GM18502 (cell line): ENCODE data around the gene POU6F1.
"Not testable (repeated sequence)": the region's sequence is repeated elsewhere in the genome, so short reads cannot be mapped to it uniquely, and the experiment has no call there.

Experiments
- ATAC-seq: cut with Tn5 transposase; IDR thresholded peaks from one replicate; pipeline ENCODE4 v1.9.1; 2021; ENCODE audit warnings: mild to moderate bottlenecking; ENCODE audit not compliant: unreplicated experiment, poor library complexity

The POU6F1 gene

DNA sequence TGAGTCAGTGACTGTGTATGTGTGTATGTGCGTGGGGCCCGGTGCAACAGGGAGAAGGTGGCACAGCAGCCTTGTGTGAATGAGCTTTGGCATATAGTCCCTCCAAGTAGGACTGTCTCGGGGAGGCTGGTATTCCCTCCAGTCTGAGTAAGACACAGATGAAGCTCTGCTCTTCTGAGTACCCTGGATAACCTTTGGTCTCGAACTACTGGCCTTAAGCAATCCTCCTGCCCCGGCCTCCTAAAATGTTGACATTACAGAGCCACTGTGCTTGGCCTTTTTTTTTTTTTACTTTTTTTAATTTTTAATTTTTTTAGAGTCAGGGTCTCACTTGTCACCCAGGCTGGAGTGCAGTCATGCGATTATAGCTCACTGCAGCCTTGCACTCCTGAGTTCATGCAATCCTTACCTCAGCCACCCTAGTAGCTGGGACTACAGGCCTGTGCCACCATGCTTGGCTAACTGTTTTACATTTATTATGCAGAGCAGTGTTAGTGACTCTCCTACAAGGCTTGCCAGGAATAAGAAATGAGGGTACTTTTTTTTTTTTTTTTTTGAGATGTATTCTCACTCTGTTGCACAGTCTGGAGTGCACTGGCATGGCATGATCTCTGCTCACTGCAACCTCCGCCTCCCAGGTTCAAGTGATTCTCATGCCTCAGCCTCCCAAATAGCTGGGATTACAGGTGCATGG is 11.4 kb upstream of the POU6F1 start:
- ATAC-seq = no peak

DNA sequence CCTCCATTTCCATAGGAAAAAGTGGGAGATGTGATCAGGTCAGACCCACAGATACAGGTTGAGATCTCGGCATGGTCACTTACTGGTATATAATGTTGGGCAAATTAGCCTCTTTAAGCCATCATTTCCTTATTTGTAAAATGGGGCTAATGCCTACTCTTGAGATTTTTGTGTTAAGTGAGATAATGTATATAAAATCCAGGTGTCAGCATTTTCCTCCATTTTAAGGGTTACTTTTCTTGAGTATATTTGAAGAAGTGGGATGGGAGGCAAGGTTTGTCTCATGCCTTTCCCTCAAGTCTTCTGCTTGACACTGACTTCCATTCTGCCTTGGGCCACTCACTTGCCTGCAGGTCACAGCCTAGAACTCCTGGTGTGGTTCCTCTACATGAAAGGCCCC is 10.1 kb upstream of the POU6F1 start:
- no peak for ATAC-seq

DNA sequence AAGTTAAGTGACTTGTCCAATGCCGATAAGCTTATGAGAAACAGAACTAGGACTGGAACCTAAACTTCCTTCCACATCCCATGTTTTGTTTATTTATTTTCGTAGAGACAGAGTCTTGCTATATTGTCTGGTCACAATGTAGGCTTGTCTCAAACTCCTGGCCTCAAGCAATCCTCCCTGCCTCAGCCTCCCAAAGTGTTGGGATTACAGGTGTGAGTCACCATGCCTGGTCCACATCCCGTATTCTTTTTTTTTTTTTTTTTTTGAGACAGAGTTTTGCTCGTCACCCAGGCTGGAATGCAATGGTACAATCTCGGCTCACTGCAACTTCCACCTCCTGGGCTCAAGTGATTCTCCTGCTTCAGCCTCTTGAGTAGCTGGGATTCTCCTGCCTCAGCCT is 9.2 kb upstream of the POU6F1 start:
- not testable (repeated sequence) for ATAC-seq

DNA sequence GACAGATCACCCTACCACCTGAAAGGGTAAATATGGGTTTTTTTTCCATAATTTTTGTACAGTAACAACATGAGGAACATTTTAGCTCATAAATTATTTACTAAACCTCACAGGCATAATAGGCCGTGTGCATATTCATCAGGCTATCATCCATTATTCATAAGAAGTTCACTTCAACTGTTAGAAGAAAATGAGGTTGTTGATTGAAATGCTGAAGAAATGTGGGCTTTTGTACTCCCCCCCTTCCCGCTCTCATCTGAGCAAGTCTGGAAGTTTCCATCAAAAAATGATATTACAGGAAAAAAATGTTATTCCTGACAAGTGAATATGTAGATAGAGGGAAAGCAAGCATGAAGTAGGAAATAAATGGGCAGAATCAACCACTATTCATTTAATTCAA is 7.9 kb upstream of the POU6F1 start:
- ATAC-seq = no peak

DNA sequence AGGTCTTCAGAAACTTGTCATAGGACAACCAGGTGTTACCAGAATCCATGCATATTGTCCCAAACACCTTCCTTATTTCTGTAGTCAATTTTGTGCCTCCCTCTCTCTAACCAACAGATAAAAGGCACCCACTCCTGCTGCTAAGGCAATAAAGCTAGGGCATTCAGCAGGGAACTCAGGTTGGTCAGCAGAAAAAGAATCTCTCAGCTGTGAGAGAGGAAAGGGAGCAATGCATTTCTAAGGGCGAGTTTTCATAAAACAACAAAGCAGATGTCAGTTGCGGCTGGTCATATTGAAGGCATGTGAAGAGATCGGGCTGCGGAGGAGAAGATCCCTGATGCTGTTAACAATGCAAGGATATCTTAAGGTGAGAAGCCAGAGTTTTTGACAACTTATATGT is 7.4 kb upstream of the POU6F1 start:
- ATAC-seq = no peak

DNA sequence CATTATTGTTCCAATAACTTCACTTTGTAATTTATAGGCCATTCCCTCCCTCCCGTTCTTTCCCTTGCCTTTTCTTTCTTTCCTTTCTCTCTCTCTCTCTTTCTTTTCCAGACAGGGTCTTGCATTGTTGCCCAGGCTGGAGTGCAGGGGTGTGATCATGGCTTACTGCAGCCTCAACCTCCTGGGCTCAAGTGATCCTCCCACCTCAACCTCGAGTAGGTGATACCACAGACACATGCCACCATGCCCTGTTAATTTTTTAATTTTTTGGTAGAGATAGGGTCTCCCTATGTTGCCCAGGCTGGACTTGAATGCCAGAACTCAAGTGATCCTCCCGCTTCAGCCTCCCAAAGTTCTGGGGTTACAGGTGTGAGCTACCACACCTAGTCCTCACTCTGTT is 6.8 kb upstream of the POU6F1 start:
- ATAC-seq = no peak

DNA sequence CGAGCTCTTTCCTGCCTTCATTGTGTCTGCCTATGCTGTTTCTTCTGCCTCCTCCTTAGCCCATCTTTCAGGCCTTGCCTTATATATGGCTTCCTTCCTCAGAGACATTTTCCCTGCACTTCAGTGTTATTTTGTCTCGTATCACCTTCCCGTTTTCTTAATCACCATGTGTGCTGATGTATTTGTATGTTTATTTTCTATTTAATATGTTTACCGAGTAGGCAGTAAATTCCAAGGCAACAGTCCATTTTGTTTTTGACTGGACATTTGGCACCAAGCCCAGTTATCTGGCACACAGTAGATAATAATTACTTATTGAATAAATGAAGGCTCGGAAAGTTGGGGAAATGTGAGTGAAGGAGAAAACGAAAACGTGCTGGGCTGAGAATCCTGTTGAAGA is 4.6 kb upstream of the POU6F1 start:
- no peak for ATAC-seq

DNA sequence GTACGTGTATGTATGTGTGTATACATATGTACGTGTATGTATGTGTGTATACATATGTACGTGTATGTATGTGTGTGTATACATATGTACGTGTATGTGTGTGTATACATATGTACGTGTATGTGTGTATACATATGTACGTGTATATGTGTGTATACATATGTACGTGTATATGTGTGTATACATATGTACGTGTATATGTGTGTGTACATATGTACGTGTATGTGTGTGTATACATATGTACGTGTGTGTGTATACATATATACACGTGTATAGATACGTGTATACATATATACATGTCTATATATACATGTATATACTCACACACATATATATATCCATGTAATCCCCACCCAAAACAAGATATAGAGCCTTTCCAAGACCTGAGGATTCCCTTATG is 2.0 kb upstream of the POU6F1 start:
- not testable (repeated sequence) for ATAC-seq

DNA sequence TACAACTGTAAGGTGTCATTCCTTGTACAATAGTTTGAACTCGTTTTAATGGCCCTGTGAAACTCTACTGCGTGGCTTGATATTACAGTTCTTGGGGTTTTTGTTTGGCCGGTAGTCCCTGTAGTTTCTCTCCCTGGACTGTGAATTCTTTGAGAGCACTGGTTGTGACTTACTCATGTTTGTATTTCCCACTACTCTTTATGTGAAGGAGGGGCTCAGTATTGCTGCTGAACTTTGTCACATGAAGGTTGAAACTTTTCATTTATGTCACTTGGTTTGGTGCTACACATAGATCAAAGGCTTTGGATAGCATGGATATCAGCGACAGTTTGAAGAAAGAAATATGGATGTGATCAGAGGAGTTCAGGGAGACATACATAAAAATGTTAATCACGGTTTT is 1.5 kb upstream of the POU6F1 start:
- no peak for ATAC-seq

DNA sequence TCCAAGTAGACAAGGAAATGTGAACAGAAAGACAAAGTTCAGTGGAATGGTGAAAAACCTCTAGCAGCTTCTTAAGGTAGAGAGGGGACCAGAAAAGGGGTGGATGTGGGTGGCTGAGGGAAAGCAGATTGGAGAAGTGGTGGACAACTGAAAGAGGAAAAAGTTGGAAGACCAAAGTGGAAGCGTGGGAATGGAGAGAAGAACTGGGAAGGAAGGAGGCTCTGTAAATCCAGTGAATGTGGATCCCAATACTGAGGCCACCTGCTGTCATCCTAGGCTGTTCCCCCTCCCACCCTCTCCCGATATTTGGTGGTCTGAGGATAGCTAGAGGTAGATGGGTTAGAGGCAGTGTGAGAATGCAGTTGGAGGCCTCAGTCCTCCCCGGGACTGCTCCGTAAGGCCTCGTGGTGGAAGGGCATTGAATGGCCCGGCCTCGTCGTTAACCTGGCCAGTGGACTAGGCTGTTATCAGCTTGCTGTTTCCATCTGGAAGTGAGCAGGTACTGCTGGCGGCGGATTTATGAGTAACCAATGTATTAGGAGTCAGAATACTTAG is 822 bp upstream of the POU6F1 start:
- ATAC-seq = no peak

DNA sequence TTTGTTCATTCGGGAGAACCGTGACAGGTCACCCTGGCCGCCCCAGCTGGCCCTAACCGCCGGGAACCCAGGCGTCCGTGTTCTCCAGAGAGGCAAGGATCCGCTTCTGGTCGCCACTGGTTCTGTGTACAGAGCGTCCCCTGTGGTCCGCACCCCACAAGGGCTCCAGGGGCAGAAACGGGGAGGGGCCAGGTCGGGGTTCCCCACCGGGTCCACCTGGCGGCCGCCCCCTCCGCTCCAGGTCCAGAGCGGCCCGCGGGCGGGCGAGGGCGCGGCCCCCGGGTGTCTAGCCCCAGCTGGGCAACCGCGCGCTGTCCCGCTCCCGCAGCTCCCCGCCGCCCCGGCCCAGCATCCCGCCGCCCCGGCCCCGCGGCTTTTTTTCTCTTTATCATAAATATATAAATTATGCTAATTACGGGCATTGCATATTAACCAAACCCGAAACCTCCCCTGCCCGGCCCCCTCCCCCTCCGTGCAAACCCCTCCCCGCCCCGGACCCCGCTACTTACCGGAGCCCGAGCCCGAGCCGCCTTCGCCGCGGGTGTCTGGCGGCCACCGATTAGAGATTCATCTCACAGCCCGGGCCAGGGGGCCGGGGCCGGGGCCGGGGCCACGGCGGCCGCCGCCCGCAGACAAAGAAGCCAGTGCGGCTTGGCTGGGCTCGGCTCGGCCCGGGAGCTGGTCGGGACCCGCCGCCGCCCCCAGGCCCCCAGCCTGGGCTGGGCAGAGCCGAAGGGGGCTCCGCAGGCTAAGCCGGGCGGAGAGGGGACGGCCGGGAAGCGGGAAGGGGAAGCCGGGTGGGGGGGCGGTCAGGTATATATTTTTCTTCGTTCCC is 512 bp downstream of the POU6F1 start:
- peak; percentile 56 for ATAC-seq

DNA sequence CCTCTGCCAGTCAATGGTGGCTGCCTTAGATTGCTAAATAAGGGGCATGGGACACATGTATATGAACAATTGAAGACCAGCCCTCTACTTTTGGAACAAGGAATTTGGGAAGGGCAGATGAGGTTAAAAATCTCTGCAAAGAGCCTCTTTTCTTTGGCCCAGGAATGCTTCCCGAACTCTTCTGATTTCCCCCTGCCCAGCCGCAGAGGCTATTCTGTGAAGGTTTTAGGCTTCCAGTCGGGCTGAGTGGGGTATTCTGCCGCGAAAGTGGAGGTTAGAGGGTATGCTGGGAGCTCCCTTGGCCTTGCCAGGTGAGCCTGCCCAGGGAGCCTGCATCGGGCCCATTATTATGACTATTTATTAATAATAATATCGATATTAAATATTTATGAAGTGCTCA is 1.2 kb downstream of the POU6F1 start:
- peak; percentile 5 for ATAC-seq

DNA sequence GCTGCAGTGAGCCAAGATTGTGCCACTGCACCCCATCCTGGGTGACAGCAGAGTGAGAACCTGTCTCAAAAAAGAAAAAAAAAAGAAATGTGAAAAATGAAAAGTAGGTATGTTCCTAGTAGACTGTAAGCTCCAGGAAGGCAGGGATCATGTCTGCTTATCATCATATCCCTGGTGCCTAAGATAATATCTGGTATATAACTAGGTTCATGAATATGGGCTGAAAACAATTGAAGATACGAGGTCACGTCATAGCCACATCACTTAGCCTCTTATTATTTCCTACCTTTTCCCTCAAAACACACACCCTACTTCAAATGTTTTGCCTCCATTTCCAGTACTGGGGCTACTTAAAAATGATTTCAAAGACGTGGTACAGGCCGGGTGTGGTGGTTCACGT is 3.0 kb downstream of the POU6F1 start:
- no peak for ATAC-seq

DNA sequence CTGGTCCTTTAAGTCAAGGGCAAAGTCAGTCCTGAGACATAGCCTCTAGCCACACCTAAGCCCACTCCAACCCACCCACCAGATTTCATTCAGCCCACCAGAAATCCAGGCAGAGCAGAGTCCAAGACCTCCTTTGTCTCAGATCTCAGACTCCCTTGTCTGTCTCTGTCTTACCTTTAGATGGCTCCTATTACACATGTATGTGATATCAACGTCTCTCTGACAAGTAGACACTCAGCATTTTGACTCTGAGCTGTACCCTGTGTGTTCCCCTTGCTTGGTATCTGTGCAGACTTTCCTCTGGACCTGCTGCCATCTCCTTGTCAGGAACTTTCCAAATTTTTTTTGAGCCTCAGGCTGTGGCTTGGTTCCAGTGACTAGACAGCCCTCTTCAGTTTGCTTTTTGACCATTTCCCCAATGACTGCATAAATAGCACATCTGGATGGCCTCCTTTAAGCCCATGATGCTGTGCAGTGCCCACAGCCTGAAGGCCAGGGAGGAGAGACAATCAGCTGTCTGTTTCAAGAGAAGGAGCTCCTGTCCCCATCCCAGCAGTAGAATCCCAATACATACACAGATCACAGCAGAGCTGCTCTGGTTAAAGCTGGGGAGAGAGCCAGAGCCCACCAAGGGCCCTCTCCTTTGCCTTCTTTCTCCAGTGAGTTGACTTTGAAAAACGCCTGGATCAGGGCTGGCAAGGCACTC is 7.0 kb downstream of the POU6F1 start:
- ATAC-seq = no peak

DNA sequence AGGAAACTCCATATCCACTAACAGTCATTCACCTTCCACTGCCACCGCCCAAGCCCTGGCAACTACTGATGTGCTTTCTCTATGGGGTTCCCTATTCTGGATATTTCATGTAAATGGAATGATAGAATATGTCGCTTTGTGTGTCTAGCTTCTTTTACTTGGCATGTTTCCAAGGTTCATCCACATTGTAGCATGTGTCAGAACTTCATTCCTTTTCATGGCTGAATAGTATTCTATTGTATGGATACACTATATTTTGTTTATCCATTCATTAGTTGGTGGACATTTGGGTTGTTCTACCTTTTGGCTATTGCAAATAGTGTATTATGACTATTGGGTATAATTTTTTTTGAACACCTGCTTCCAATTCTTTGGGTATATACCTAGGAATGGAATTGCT is 8.6 kb downstream of the POU6F1 start:
- ATAC-seq = no peak

DNA sequence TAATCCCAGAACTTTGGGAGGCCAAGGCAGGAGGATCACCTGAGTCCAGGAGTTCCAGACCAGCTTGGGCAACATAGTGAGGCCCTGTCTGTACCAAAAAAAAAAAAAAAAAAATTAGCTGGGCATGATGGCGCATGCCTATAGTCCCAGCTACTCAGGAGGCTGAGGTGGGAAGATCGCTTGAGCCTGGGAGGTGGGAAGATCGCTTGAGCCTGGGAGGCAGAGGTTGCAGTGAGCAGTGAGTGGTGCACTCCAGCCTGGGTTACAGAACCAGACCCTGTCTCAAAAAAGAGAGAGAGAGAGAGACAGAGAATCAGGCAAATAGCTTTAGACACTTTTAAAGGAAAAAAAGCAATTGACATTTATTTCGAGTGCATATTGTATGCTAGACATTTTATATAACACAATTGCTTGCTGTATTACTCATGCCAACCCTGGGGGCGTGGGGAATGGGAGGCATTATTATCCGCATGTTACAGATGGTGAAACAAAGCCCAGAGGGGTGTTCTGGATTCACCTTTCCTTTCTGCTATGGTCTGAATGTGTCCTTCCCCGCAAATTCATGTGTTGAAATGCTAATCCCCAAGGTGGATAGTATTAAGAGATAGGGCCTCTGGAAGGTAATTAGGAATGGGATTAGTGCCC is 9.7 kb downstream of the POU6F1 start:
- no peak for ATAC-seq

DNA sequence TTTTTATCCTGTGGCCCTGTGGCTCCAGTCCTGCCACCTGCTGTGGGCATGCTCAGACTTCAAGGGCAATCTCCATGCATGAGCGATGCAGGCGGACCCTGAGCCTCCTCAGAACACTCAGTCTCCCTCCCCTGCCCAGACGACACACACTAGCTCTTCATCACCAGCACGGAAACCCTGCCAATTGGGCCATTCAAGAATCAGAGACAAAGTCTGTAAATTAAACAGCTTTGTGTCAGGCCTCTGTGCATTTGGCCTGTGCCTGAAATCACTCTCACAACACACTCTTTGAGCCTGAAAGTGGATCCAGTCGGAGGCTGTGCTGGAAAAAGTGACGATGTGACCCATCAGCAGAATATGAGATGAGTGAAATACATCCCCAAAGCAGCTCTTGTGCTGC is 12.5 kb downstream of the POU6F1 start:
- no peak for ATAC-seq

DNA sequence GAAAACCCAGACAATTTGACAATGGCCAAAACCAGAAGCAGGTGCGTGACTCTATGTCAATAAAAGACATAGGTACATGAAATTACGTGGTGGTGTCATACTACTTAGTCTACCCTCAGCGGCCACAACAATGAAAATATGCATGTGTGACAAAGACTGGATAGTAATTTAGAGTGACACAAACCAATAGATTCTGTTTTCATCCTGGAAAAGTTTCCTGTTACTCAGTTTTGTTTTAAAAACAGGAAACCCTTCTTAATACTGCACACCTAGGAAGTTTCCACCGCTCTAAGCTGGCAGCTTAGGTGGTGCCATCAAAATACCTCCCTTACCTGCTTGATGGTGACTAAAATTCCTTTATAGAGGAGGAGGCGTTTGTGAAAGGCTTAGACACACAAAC is 15.1 kb downstream of the POU6F1 start:
- ATAC-seq = no peak

DNA sequence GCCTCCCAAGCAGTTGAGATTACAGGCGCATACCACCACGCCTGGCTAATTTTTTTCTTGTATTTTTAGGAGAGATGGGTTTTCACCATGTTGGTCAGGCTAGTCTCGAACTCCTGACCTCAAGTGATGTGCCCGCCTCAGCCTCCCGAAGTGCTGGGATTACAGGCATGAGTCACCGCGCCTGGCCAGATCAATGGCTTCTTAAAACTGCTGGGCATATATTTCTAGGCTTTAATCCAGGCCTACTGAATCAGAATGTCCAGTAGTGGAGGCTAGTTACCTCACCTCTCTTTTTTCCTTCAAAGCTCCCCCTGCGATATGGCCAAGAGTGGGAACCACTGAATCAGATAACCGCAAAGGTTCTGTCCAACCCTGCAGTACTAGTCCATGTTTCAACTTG is 17.1 kb downstream of the POU6F1 start:
- ATAC-seq = no peak

DNA sequence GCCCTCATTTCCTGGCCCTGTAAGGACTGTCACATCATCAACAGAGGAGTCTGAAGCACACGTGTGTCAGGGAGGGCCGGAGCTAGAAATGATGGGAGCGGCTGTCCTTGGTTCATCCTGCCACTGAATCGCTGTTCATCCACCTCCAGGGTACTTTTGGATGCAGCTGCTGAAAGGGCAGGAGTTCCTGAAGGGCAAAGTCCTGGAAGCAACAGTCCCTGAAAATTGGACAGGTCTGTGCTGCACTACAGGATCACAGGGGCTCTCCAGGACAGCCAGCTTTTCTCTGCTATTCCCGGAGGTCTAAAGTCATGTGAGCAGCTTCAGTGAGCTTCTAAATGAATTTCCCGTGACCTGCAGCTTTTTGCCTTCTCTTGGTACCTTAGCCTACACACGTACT is 17.7 kb downstream of the POU6F1 start:
- no peak for ATAC-seq
